PFSK-1 (cell line): Measurements from ENCODE around the gene HMOX2.

ENCODE experiments used
- POLR2AphosphoS5 ChIP-seq: IDR thresholded peaks from 2 replicates; pipeline ENCODE4 v1.6.1; 2012; ENCODE audit warnings: low read depth, mild to moderate bottlenecking, control low read depth, low read length, moderate library complexity
- REST ChIP-seq, 2 experiments: IDR thresholded peaks; 2 replicates each; pipeline versions ENCODE4 v1.6.1 to v1.8.0; 2011 to 2012; ENCODE audit warnings: low read depth in 2 of 2, low read length in 2 of 2, control low read depth in 1 of 2, inconsistent platforms in 1 of 2, mild to moderate bottlenecking in 1 of 2, moderate library complexity in 1 of 2; ENCODE audit not compliant: insufficient read depth in 1 of 2

GRCh38 chr16:4537376-4538343, 61.5 kb downstream of the HMOX2 start:
- no peak for TF ChIP-seq POLR2AphosphoS5
- no peak for TF ChIP-seq REST (IDR thresholded peaks at IDR 0.05; ENCODE audit: insufficient read depth in 1 of 2, low read depth in 2 of 2, low read length in 2 of 2)
